Testis (tissue), 2 donors: ENCODE measurements around the gene GABBR2.

Source experiments
- CTCF ChIP-seq, 3 experiments: fragments of 450-650 bp in 2 of 3; fragments of 200-600 bp in 1 of 3; sonication (generic) in 1 of 3; IDR thresholded peaks; one replicate each; pipeline ENCODE4 v1.5.1; 2016 to 2019; ENCODE audit warnings: antibody characterized with exemption in 3 of 3, mild to moderate bottlenecking in 2 of 3, moderate library complexity in 1 of 3
- POLR2A ChIP-seq: fragments of 450-650 bp; IDR thresholded peaks from one replicate; pipeline ENCODE4 v1.6.1; 2017; ENCODE audit warnings: antibody characterized with exemption, mild to moderate bottlenecking, moderate library complexity

DNA sequence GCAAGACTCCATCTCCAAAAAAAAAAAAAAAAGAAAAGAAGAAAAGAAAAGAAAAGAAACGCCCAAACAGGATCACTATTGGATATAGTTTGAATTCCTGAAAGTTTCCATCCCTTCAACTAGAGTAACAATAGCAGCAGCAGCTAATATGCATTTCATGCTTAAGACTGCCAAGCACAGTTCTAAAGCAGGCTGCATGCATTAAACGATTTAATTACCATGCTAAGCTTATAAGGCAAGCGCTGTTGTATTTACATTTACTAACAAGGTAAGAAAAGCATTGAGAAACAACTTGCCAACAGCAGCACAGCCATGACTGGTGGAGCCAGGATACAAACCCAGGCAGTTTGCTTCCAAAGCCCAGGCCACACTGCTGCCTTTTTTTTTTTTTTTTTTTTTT, 466.3 kb downstream of the GABBR2 start:
- TF ChIP-seq CTCF (IDR thresholded peaks at IDR 0.05) = no peak
- no peak for TF ChIP-seq POLR2A
